Measurements from ENCODE around the gene IER3. TPM values are rescaled to one million over a fixed set of nuclear protein-coding genes. Genes with fewer than 3 reads are reported as not detected.

Gene IER3
- polyA plus RNA-seq, 1 of the 3 experiments (the other 2 are of a cell fraction) = 12.9 TPM

DNA sequence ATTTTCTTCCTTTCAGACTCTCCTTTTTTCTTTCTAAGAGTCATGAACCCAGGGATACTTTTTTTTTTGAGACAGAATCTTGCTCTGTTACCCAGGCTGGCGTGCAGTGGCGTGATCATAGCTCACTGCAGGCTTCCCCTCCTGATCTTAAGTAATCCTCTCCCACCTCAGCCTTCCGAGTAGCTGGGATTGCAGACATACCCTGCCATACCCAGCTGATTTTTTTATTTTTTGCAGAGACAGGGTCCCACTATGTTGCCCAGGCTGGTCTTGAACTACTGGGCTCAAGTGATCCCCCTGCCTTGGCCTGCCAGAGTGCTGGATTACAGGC, 32.8 kb upstream of the IER3 start:
- DNase-seq = no peak
- H3K4me2 ChIP-seq = no peak overlapping the region
- H3K9me2 ChIP-seq = no peaks in the 10 kb centered on the region
- H3K36me3 ChIP-seq (replicated peaks in 1 of 2; ENCODE audit: control insufficient read depth in 1 of 2, insufficient read depth in 2 of 2, low read length in 1 of 2) = no peaks in the 10 kb centered on the region
- no peaks in the 10 kb centered on the region for H3K9me3 ChIP-seq
- peaks cover 32 to 43% of the 10 kb centered on the region in 2 experiments for H3K4me1 ChIP-seq (ENCODE audit: control insufficient read depth in 1 of 2, insufficient read depth in 2 of 2, low read depth in 1 of 2, low read length in 1 of 2)
- TF ChIP-seq, protein P1, sequence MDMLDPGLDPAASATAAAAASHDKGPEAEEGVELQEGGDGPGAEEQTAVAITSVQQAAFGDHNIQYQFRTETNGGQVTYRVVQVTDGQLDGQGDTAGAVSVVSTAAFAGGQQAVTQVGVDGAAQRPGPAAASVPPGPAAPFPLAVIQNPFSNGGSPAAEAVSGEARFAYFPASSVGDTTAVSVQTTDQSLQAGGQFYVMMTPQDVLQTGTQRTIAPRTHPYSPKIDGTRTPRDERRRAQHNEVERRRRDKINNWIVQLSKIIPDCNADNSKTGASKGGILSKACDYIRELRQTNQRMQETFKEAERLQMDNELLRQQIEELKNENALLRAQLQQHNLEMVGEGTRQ (IDR thresholded peaks at IDR 0.05; ENCODE audit: borderline replicate concordance, low read depth, low read length) = no peak
- TF ChIP-seq, protein P2, sequence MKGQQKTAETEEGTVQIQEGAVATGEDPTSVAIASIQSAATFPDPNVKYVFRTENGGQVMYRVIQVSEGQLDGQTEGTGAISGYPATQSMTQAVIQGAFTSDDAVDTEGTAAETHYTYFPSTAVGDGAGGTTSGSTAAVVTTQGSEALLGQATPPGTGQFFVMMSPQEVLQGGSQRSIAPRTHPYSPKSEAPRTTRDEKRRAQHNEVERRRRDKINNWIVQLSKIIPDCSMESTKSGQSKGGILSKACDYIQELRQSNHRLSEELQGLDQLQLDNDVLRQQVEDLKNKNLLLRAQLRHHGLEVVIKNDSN (IDR thresholded peaks at IDR 0.05; ENCODE audit: borderline replicate concordance, low read depth) = no peak
- no peaks in the 10 kb centered on the region for H3K79me2 ChIP-seq (ENCODE audit: insufficient read depth)
- CTCF ChIA-PET = interaction anchor here (0.9 to 1.7 kb wide), 5 partner anchors 11 to 98 kb away, joined by 3 to 10 read pairs (median 4); no protein-coding TSS in a partner anchor
- peaks cover 16% of the 10 kb centered on the region for H3F3A ChIP-seq (replicated peaks; ENCODE audit: insufficient read depth)
- H4K20me1 ChIP-seq (ENCODE audit: insufficient read depth) = no peaks in the 10 kb centered on the region
- H3K4me3 ChIP-seq (ENCODE audit: low read depth in 2 of 2, low read length in 1 of 2) = no peak overlapping the region
- no peak overlapping the region for H3K9ac ChIP-seq
- H2AFZ ChIP-seq (ENCODE audit: low read depth) = no peak overlapping the region
- 100% methylated on average over 3 of the region's 3 CpGs for WGBS (ENCODE audit: low lambda C conversion rate)
- no peaks in the 10 kb centered on the region for H3K27me3 ChIP-seq (ENCODE audit: insufficient read depth)
- POLR2A ChIA-PET = no interaction called here
- no peak overlapping the region for H3K27ac ChIP-seq (ENCODE audit: low read depth in 2 of 2, low read length in 1 of 2)

DNA sequence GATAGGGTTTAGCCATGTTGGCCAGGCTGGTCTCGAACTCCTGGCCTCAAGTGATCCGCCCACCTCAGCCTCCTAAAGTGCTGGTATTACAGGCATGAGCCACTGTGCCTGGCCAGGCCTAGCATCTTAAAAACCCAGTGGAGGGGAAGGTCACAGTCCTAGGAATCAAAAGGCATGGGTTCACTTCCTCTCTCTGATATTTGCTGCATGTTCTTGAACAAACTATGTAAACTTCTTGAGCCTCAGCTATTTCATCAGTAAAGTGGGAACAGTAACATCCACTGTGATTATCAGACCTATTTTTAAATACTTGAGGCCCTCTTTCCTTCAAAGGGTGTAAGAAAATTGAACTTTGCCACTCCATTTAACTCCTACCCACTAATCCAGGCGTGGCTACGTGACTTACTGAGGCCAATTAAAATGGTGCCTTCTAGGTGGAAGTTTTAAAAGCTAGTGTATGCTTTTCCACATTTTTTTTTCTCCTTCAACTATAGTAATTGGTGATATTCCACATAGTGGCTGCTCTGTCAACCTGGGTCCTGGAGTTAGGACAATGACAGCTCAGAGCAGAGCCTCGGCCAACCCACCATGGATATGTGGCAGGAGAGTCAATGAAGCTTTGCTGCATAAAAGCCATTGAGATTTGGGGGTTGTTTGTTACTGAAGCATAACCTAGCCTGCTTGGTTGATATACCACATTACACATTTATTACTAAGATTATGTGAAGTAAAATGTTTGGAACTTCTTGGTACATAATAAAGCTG, 32.2 kb upstream of the IER3 start:
- H3K79me2 ChIP-seq (ENCODE audit: insufficient read depth) = no peaks in the 10 kb centered on the region
- H3K4me2 ChIP-seq = no peak overlapping the region
- no peak overlapping the region for H3K4me3 ChIP-seq (ENCODE audit: low read depth in 2 of 2, low read length in 1 of 2)
- DNase-seq = no peak
- H2AFZ ChIP-seq (ENCODE audit: low read depth) = no peak overlapping the region
- TF ChIP-seq, protein P2 (IDR thresholded peaks at IDR 0.05; ENCODE audit: borderline replicate concordance, low read depth) = no peak
- TF ChIP-seq, protein P3, sequence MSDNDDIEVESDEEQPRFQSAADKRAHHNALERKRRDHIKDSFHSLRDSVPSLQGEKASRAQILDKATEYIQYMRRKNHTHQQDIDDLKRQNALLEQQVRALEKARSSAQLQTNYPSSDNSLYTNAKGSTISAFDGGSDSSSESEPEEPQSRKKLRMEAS (IDR thresholded peaks at IDR 0.05; ENCODE audit: low read depth) = no peak
- H3K9me2 ChIP-seq = no peaks in the 10 kb centered on the region
- no peaks in the 10 kb centered on the region for H3K36me3 ChIP-seq (replicated peaks in 1 of 2; ENCODE audit: control insufficient read depth in 1 of 2, insufficient read depth in 2 of 2, low read length in 1 of 2)
- ChIA-PET CTCF (interaction anchor here (0.7 to 1.7 kb wide), 7 partner anchors 10 to 164 kb away, joined by 3 to 10 read pairs (median 4); no protein-coding TSS in a partner anchor), POLR2A (no interaction called here)
- peaks cover 30 to 39% of the 10 kb centered on the region in 2 experiments; a peak in 3 of 4 replicates for H3K4me1 ChIP-seq (ENCODE audit: control insufficient read depth in 1 of 2, insufficient read depth in 2 of 2, low read depth in 1 of 2, low read length in 1 of 2)
- H3K27ac ChIP-seq (ENCODE audit: low read depth in 2 of 2, low read length in 1 of 2) = no peak overlapping the region
- no peaks in the 10 kb centered on the region for H3K27me3 ChIP-seq (ENCODE audit: insufficient read depth)
- no peak overlapping the region for H3K9ac ChIP-seq
- H4K20me1 ChIP-seq (ENCODE audit: insufficient read depth) = no peaks in the 10 kb centered on the region
- peaks cover 12% of the 10 kb centered on the region for H3F3A ChIP-seq (replicated peaks; ENCODE audit: insufficient read depth)
- no peaks in the 10 kb centered on the region for H3K9me3 ChIP-seq
- WGBS (ENCODE audit: low lambda C conversion rate) = 97% methylated on average over 5 of the region's 5 CpGs

DNA sequence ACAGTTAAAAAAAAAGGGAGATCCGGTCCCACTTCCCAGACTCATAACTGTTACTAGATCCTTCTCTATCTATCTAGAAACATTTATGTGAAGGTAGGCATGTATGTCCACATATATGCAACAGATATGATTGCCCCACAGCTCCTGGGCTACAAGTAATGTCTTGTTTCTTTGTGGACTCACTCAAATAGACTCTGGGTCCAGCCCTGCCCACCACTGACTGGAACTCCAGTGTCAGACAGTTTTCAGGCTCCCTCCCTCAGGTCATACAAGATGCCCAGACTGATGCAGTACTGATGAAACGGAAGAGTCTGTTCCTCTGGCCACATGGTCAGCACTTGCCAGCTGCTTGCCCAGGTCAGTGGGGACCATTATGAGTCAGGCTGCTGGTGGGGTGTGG, 30.8 kb upstream of the IER3 start:
- Histone ChIP-seq H3K4me1 (ENCODE audit: control insufficient read depth in 1 of 2, insufficient read depth in 2 of 2, low read depth in 1 of 2, low read length in 1 of 2) (peaks cover 22 to 30% of the 10 kb centered on the region in 2 experiments), H3K79me2 (ENCODE audit: insufficient read depth) (no peaks in the 10 kb centered on the region), H3F3A (replicated peaks; ENCODE audit: insufficient read depth) (peaks cover 9% of the 10 kb centered on the region), H2AFZ (ENCODE audit: low read depth) (no peak overlapping the region), H3K9ac (no peak overlapping the region), H3K27ac (ENCODE audit: low read depth in 2 of 2, low read length in 1 of 2) (no peak overlapping the region), H3K9me3 (no peaks in the 10 kb centered on the region), H3K4me2 (no peak overlapping the region), H3K27me3 (ENCODE audit: insufficient read depth) (no peaks in the 10 kb centered on the region), H3K36me3 (replicated peaks in 1 of 2; ENCODE audit: control insufficient read depth in 1 of 2, insufficient read depth in 2 of 2, low read length in 1 of 2) (no peaks in the 10 kb centered on the region), H4K20me1 (ENCODE audit: insufficient read depth) (no peaks in the 10 kb centered on the region), H3K9me2 (no peaks in the 10 kb centered on the region), H3K4me3 (ENCODE audit: low read depth in 2 of 2, low read length in 1 of 2) (no peak overlapping the region)
- no peak for DNase-seq
- WGBS (ENCODE audit: low lambda C conversion rate) = 80% methylated on average over 2 of the region's 2 CpGs
- no peak for TF ChIP-seq RAD21 (IDR thresholded peaks at IDR 0.05; ENCODE audit: low read length)
- no peak for TF ChIP-seq TAF1 (IDR thresholded peaks at IDR 0.05; ENCODE audit: borderline replicate concordance, low read depth, low read length)
- TF ChIP-seq NRF1 (IDR thresholded peaks at IDR 0.05; ENCODE audit: low read depth, low read length) = no peak
- TF ChIP-seq, protein P3 (IDR thresholded peaks at IDR 0.05; ENCODE audit: low read depth) = no peak
- TF ChIP-seq MEF2A (IDR thresholded peaks at IDR 0.05; ENCODE audit: borderline replicate concordance, low read depth) = no peak
- ChIA-PET CTCF (interaction anchor here (0.8 to 1.7 kb wide), 2 partner anchors 29 to 37 kb away, joined by 3 to 4 read pairs; no protein-coding TSS in a partner anchor), POLR2A (no interaction called here)
